ENCODE measurements around the gene ZNF618.

ZNF618 gene

DNA sequence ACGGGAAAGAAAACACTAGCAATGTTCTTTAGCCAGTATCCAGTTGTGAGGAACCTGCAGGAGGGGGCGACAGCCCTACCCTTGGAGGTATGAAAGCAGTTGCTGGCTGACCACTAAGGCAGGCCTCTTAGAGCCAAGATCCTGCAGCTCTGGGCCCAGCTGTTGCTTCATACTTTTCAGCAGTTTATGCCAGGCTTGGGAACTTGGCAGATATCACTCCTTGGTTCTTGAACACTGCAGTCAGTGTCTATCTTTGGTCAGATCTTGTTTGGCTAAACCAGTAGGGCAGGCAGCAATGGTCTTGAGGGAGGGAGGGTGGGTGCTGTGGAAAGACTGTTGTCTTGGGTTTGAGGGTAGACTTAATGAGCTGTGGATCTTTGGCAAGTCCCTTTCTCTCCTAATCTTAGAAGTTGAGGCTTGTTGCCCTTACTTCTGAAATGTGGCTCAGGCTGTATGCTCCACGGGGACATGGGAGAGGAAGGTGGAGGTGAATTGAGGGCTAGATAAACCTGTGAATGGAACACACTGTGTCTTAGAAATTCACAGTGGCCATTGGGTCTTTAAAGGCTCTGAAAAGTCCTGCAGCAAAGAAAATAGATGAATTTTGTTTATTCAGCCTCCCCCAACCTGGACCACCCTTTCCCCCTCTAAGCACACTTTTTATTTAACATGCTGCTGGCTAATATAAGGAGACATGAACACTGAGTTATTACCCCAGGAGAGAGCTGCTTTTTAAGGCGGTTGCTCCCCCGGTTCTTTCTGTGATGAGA, 37.5 kb downstream of the ZNF618 start:
- no peak for DNase-seq

- DNase-seq: no peak
These were observed 38.4 kb downstream of the ZNF618 start for GRCh38 chr9:113914517-113914916.

- DNase-seq: no peak
These were observed 39.8 kb downstream of the ZNF618 start for GRCh38 chr9:113915817-113916434.

- DNase-seq: no peak
These were observed 40.8 kb downstream of the ZNF618 start for GRCh38 chr9:113916931-113917330.

- no peak for DNase-seq
These were observed 42.7 kb downstream of the ZNF618 start for GRCh38 chr9:113918697-113919350.

DNA sequence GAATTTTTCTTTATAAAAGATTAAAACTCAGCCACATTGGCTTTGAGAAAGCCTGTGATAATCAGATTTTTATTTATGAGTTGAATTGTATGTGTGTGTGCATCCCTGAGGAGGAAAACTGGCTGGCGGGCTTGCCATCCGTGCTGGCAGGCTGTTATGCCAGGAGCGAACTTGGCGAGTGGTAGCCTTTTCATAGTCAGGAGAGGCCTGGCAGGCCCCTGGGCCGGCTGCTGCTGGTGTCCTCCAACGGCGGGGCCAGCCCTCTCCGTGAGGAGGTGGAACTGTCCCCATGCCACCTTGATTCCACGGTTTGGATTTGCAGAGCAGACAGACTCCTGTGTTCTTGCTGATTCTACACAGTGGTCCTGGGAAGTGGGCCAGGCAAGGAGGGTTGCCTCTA, 43.3 kb downstream of the ZNF618 start:
- DNase-seq: no peak

DNA sequence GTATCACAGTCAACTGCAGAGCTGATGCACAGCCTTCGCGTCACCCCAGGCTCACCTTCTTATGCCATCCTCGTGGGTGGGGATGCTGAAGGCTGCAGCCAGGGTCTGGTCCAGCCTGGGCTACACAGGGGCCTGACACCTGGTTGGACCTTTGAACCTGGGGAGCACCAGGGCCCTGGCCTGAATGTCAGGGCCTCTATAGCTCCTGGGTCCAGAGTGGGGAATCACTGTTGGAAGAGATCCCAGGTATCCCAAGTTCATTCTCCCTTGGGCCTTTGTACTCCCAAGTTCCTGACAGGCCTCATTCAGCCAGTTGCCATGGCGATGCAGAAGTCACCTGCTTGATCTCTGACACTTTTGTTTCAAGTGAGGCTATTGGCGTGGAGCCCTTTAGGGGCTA, 43.8 kb downstream of the ZNF618 start:
- DNase-seq: no peak

- DNase-seq: no peak
These were observed 44.8 kb downstream of the ZNF618 start for GRCh38 chr9:113920872-113921271.

DNA sequence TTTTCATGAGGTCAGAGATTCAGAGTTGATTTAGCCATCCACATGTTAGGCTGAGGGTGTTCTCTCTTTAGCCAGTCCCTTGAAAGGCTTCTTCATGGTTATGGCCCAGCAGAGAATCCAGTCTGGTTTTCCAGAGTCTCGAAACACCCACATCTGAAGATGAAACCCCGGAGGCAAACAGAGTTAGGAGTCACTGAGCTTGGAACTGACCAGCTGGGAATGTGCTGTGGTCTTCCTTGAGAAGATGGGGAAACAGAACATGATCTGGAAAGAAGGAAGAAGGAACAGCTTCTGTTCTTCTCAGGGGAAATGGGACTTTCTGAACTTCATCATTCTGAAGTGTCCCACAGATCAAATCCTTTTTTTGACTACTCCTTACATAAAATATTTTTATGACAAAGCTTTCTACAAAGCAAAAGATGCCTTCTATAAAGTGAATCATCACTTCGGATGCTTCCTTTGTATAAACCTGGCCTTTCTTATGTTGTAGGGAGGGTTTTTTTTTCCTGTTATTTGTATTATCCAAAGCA, 45.4 kb downstream of the ZNF618 start:
- no peak for DNase-seq

DNA sequence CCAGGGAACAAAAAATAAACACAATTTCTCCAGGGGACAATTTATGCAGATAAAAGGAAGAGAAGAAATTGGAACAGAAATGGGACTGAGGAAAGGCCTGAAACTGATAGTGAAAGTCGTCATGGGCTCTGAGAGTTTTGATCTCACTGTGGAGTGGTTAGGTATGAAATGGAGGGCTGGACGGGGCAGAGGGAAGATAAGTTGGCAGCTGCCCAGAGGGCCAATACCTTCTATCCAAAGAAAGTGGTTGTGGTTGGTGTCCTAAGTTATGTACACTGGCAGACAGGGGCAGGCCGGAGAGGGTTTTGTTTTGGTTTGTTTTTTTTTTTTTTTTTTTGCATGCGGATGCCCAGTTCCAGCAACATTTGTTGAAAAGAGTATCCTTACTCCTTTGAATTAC, 46.1 kb downstream of the ZNF618 start:
- DNase-seq: no peak

DNA sequence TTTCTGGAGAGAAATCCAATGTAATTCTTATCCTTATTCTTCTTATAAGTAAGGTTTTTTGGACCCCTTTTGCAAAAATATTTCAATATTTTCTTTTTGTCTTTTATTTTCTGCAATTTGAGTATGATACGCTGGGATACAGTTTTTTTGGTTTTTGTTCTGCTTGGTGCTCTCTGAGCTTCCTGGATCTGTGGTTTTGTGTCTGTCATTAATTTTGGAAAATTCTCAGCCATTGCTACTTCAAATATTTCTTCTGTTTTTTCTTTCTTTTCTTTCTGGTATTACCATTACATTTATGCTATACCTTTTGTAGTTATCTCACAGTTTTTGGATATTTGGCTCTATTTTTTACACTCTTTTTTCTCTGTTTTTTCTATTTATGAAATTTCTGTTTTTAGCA, 50.1 kb downstream of the ZNF618 start:
- DNase-seq: no peak

- DNase-seq: no peak
These were observed 51.2 kb downstream of the ZNF618 start for GRCh38 chr9:113927277-113927676.

- DNase-seq: no peak
These were observed 52.2 kb downstream of the ZNF618 start for GRCh38 chr9:113928269-113928668.

- no peak for DNase-seq
These were observed 53.7 kb downstream of the ZNF618 start for GRCh38 chr9:113929634-113930389.

DNA sequence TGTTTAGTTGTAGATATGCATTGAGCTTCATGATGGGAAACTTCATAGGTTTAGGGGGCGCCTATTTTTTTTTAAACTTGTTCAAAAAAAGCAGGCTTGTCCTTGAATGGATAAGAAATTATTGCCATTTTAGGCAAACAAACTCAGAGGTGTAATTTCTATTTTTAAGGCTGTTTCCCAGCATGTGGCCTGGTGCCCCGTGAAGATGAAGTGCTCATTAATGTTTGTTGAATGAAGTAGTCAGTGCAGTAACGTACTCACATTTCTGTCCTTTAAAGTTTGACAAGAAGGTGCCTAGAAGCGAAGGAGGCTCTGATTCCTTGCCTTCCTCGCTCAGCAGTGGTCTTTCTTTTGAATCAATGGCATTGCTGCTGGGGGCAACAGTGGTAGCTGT, 54.3 kb downstream of the ZNF618 start:
- DNase-seq: no peak

DNA sequence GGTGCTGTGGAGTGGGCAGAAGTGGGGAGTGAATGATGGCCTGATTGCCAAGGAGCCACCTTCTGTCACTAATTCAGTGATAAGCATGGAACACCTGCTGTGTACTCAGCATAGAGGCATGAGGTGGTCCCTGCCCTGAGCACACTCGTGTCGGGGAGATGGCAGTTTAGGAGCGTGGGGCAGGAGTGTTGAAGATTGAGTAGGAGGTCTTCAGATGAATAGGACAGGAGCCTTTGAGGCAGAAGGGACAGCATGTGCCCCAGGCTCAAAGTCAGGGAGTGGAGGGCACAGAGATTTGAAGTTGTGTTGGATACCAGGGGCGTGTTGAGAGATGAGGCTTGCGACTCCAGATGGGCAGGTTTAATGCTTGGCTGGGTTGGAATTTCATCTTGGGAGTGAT, 55.0 kb downstream of the ZNF618 start:
- DNase-seq: no peak

DNA sequence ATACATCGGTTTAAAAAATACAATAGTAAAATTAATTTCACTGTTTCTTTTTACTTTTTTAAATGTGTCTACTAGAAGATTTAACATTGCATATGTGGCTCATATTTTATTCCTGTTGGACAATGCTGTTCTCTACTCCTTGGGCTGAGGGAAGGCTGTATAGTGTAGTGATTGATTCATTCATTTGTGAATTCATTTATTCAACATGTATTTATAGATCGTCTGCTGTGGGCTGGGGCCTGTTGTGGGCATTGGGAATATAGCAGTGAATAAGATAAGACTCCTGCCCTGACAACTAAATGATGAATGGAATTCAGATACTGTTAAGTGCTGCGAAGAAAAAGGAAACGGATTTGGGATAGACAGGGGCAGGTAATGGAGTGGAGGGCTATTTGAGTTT, 55.7 kb downstream of the ZNF618 start:
- no peak for DNase-seq

GRCh38 chr9:113932906-113933584, 56.9 kb downstream of the ZNF618 start:
- DNase-seq: no peak

DNA sequence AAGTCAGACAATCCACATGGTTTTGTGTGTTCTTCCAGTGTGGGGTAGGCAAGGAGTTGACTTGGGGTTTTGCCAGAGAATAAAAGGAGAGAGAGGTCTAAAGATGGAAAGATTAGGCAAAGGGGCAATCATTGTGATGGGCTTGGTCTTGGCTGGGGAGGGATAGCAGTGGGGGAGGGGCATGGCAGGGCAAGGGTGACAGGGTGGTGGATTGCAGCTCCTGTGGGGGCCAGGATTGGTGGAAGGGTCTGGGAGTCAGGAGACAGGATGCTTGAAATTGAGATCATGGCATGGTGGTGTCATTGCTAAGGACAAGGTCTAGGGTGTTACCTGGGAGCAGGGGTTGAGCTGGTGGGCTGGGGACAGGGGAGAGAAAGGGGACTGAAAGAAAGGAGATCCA, 57.6 kb downstream of the ZNF618 start:
- DNase-seq: no peak

DNA sequence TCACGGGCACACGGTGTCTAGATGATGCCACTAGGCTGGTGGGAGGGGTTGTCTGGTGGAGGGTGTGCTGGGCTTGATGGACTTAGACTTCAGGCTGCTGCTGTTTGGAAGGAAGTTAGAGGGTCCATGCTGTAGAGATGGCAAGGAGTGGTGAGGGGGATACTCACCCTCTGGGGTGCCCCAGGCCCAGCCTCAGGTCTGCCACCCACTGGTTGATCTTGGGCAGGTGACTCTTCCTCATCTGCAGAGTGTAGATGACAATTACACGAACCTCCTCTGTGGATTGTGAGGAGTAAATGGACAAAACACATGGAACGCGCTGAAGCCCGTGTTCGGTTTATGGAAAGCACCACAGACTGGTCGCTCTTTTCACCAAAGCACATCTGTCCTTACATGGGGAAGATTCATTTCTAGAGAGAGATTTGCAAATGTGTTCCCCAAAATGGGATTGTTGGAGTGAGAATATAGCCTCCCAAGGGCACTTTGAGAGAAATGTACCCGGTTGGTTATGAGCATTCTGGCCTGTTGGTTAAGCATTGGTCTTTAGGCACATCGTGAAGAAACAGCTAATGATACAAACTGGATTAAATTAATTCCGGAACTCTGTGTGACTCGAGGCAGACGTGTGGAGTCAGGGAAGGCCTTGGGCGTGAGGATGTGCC, 58.2 kb downstream of the ZNF618 start:
- no peak for DNase-seq

DNA sequence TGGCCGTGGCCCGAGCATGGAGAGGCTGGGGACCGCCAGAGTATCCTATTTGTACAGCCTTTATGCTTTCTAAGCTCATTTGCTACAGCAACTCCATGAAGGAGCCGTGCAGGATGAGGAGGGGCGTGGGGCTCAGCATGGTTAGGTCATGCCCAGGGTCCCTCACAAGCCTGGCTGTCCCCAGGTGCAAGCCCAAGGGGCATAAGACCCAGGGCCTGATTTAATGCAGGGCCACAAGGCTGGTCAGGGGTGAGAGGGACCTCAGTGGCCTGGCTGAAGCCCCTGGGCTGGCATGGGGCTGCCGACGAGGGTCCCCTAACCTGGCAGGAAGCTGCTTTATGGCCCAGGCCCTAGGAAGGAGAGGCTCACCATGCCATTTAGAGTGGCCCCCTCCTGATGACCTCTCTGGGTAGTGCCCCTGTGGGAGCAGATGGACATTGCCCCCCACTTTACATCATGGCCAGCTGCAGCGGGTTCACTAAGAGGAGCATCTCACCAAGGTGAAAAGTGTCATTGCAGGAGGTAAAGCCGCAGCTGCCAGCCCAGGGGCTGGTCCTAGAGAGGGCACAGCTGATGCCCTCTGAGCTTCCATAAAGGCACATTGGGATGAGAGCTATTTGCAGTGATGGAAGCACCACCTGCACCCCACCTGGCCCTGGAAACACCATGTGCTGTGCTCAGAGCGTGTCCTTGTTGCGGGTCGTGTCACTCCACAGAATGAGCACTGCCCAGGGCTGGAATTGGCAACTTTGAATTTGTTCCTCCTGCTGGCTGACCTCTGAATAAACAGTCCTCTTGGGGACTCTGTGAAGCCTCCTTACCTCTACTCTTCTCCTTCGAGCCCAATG, 58.9 kb downstream of the ZNF618 start:
- DNase-seq: no peak

All from right forelimb (tissue), 1 donor.